ENCODE measurements around the gene PREPL. TPM values are rescaled to one million over a fixed set of nuclear protein-coding genes. Genes with fewer than 3 reads are reported as not detected.
A peak's percentile ranks its signal among the peaks of the same experiment; 100 is the strongest.

The PREPL gene
- polyA plus RNA-seq, 3 donors = 2.6 to 10.8 (median 8.0) TPM

DNA sequence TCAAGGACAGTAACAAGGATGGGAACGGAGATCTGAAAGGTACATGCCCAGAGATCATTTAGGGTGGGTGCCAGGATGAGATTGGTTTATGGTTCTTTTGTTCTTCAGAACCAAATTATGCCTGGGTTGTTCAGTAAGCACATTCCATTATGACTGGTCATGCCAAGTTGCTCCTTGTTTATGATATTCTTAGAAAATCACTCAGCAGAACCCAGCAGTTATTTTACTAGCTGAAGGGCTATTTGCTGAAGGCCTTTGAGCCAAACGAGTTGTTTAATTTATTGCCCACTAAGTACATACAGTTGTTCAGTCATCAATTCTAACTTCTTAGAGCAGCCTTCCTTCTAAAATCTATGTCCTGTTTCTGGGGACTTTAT lies 85.4 kb downstream of the PREPL start:
- no peaks in the 10 kb centered on the region for H3K4me1 ChIP-seq (ENCODE audit: control insufficient read depth in 1 of 2, insufficient read depth in 2 of 2, low read length in 2 of 2)
- Mint-ChIP-seq H3K9me3 (peaks cover 0 to 3% (median under 1%) of the 10 kb centered on the region in 7 donors), H3K36me3 (no peaks in the 10 kb centered on the region), H3K4me3 (no peak overlapping the region), H3K27me3 (ENCODE audit: low read depth in 3 of 3) (no peaks in the 10 kb centered on the region), H3K4me1 (no peaks in the 10 kb centered on the region), H3K27ac (no peak overlapping the region)
- no peaks in the 10 kb centered on the region for H3K79me2 ChIP-seq (ENCODE audit: insufficient read depth, low read length)
- TF ChIP-seq CTCF (IDR thresholded peaks at IDR 0.05) = no peak
- peaks cover 0 to 4% of the 10 kb centered on the region in 2 donors for H3K9me3 ChIP-seq (replicated peaks in 1 of 2; ENCODE audit: control insufficient read depth in 1 of 2, insufficient read depth in 1 of 2, low read length in 2 of 2)
- 100% methylated on average over 1 of the region's 2 CpGs for WGBS (ENCODE audit: insufficient coverage)
- no peak overlapping the region for H3K4me2 ChIP-seq (replicated peaks; ENCODE audit: extremely low read depth, low read length, poor library complexity, severe bottlenecking)
- no peaks in the 10 kb centered on the region for H3K27me3 ChIP-seq (ENCODE audit: control insufficient read depth in 2 of 2, insufficient read depth in 2 of 2, low read length in 2 of 2)
- intact Hi-C loops (cut with micrococcal nuclease) = no loop called here
- no peaks in the 10 kb centered on the region for H3K36me3 ChIP-seq (replicated peaks in 1 of 2; ENCODE audit: control insufficient read depth in 1 of 2, insufficient read depth in 2 of 2, low read length in 2 of 2)
- H3K9ac ChIP-seq (ENCODE audit: insufficient read depth, low read length, poor library complexity, severe bottlenecking) = no peak overlapping the region
- no peak overlapping the region for H2AFZ ChIP-seq (ENCODE audit: insufficient read depth, low read depth, low read length, poor library complexity, severe bottlenecking)
- no peak for DNase-seq
- H3K4me3 ChIP-seq (replicated peaks in 1 of 3; ENCODE audit: low read depth in 2 of 3, low read length in 3 of 3) = no peak overlapping the region
- no peak overlapping the region for H3K27ac ChIP-seq (ENCODE audit: low read depth in 1 of 2, low read length in 2 of 2)
- no peaks in the 10 kb centered on the region for H4K20me1 ChIP-seq (ENCODE audit: insufficient read depth, low read length)

DNA sequence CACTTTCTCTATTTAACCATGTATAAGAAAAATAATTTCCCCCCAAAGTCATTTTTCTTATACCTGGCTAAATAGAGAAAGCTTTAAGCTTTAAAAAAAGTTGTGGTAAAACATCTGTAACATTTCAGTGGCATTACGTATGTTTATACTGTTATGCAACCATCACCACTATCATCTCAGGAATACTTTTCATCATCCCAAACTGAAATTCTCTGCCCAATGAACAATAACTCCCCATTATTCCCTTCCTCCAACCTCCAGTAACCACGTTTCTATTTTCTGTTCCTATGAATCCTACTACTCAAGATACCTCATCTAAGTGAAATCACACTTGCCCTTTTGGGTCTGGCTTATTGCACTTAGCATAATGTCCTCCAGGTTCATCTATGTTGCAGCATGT lies 87.7 kb downstream of the PREPL start:
- WGBS (ENCODE audit: insufficient coverage) = 49% methylated on average over 2 of the region's 2 CpGs
- Histone ChIP-seq H2AFZ (ENCODE audit: insufficient read depth, low read depth, low read length, poor library complexity, severe bottlenecking) (no peak overlapping the region), H3K9me3 (replicated peaks in 1 of 2; ENCODE audit: control insufficient read depth in 1 of 2, insufficient read depth in 1 of 2, low read length in 2 of 2) (peaks cover 0 to 4% of the 10 kb centered on the region in 2 donors), H3K4me3 (replicated peaks in 1 of 3; ENCODE audit: low read depth in 2 of 3, low read length in 3 of 3) (no peak overlapping the region), H3K36me3 (replicated peaks in 1 of 2; ENCODE audit: control insufficient read depth in 1 of 2, insufficient read depth in 2 of 2, low read length in 2 of 2) (no peaks in the 10 kb centered on the region), H3K9ac (ENCODE audit: insufficient read depth, low read length, poor library complexity, severe bottlenecking) (no peak overlapping the region), H3K4me2 (replicated peaks; ENCODE audit: extremely low read depth, low read length, poor library complexity, severe bottlenecking) (no peak overlapping the region), H3K79me2 (ENCODE audit: insufficient read depth, low read length) (no peaks in the 10 kb centered on the region), H3K4me1 (ENCODE audit: control insufficient read depth in 1 of 2, insufficient read depth in 2 of 2, low read length in 2 of 2) (no peaks in the 10 kb centered on the region), H4K20me1 (ENCODE audit: insufficient read depth, low read length) (no peaks in the 10 kb centered on the region), H3K27ac (ENCODE audit: low read depth in 1 of 2, low read length in 2 of 2) (no peak overlapping the region), H3K27me3 (ENCODE audit: control insufficient read depth in 2 of 2, insufficient read depth in 2 of 2, low read length in 2 of 2) (no peaks in the 10 kb centered on the region)
- intact Hi-C loops (cut with micrococcal nuclease) = no loop called here
- DNase-seq = no peak
- Mint-ChIP-seq H3K4me3 (no peak overlapping the region), H3K27ac (peak overlapping the region in 1 of 7 donors; percentile 4), H3K27me3 (ENCODE audit: low read depth in 3 of 3) (no peaks in the 10 kb centered on the region), H3K36me3 (no peaks in the 10 kb centered on the region), H3K4me1 (no peaks in the 10 kb centered on the region), H3K9me3 (peaks cover 0 to 6% (median 3%) of the 10 kb centered on the region in 7 donors)
- TF ChIP-seq CTCF (IDR thresholded peaks at IDR 0.05) = no peak

Data from CD14-positive monocyte (primary cell).